KG1 (cell line): ENCODE measurements around the gene RYR2.

ENCODE experiments used
- DNase-seq: peaks from one replicate; lab custom pipeline; 2025; lab: John Stamatoyannopoulos, UW

The RYR2 gene

DNA sequence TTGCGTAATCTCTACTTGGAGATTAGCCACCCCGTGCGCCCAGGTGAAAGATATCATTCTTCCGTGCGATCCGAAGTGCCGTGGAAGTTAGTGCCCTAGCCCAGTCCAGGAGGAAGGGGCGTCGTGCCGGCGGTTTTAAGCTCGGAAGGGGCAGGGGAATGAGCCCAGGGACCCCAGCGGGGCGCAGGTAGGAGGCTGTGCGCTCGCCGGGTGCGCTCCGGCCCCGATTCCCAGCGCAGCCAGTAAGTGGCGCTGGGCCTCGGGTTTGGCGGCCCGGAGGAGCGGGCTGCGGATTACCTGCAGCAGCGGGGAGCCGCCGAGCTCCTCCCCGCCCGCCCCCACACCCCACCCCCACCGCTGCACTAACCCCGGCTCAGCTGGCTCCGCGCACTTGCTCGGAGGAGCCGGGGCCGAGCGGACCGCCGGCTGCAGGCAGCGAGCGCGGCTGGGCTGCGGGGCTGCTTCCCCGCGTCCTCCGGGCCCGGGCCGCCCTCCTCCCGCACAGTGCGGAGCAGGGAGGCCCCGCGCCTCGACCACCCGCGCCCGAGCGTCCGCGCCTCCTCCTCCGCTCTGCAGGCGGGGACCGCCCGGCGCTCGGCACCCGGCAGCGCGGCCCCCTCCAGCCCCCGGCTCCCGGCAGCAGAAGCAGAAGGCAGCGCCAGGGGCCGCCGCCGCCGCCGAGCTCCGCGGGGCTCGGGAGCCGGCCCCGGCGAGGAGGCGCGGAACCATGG, at the start of gene RYR2:
TSS of gene RYR2 (plus strand) at position 390 of the 731 bp plus-strand sequence. CDS start at position 728, 338 bp downstream.
- no peak for DNase-seq

DNA sequence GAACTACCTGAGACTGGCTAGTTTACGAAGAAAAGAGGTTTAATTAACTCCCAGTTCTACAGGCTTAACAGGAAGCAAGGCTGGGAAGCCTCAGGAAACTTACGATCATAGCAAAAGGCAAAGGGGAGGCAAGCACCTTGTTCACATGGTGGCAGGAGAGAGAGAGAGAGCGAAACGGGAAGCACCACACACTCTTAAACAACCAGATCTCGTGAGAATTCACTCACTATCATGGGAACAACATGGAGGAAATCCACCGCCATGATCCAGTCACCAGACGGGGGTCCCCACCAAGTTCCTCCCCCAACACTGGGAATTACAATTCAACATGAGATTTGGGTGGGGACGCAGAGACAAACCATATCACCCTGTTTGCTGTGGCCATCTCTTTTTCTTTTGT, 49.5 kb upstream of the RYR2 start:
- no peak for DNase-seq

DNA sequence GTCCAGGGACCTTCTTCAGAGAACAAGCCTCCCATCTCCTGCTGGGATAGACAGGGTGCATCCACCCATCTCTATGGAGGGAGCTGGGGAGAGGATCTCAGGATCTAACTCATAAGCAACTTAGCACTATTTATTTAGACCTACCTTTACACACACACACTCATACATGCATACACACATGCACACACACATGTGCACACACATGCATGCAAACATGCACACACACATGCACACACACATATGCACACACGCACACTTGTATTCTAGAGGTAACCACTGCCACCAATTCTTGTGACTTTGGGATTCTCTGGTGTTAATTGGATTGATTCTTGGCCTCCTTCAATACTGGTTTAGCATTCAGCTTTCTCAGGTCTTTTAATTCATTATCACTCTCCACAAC, 47.5 kb upstream of the RYR2 start:
- no peak for DNase-seq

DNA sequence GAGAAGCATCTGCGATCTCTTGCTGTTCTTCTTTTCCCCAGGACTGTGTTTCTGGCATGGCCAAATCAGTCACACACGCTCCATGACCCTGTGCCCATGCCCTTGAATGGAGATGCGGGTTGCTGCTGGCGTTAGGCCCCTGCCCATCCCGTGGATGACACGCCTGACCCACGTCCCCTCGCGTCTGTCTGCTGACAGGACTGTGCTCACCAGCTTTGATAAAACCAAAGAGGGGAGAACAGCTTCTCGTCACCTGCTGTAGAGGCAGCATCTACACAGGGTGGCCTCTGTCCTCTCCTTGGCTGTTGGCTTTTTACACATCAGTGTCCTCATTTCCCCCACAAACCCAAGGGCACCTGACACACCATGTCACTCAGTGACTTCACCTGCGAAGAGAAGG, 44.6 kb upstream of the RYR2 start:
- no peak for DNase-seq

DNA sequence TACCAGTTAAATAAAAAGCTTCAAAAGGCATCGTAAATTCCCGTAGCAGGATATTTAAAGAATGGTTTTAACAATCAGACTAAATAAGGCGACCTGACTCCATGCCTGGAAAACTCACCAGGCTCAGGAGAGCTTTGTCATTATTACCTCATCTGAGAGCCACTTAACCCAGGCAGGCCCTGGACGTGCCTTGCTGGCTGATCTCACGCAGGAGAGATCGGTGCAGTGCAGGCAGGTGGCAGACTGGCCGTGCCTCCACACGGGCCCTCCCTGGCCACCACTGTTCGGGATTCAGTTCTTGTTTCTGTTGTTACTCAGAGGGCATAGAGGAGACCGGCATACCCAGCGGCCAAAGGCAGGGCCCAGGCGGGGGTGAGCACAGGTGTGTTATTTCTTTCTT, 44.1 kb upstream of the RYR2 start:
- no peak for DNase-seq

DNA sequence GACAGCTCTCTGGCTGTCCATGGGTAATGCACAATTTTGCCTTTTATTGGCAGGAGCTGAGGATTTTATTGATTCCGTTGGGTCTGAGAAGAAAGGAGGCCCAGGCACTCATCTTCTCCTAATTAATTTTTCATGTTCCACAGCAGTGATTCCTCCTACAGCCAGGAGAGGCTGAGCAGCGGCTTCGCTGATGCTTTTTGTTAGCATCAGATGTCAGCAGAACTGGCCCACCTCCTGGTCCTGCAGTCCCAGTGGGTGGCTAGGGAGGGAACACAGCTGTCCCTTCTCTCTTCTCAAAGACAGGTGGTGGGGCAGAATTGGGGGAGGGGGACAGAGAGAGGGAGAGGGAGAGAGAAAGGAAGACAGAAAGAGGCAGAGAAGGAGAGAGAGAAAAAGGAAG, 43.4 kb upstream of the RYR2 start:
- DNase-seq = no peak

GRCh38 chr1:237000191-237000590, 41.8 kb upstream of the RYR2 start:
- DNase-seq = no peak

GRCh38 chr1:237003516-237003915, 38.5 kb upstream of the RYR2 start:
- DNase-seq = no peak

GRCh38 chr1:237004116-237004515, 37.9 kb upstream of the RYR2 start, which contains the start of gene MT1HL1:
TSS of gene MT1HL1 (minus strand) at chr1:237004441. CDS start at chr1:237004372, 69 bp downstream.
- DNase-seq = no peak

- DNase-seq = no peak
Measured at GRCh38 chr1:237005674-237006073, 36.3 kb upstream of the RYR2 start.

- DNase-seq = no peak
Measured at GRCh38 chr1:237007147-237007881, 34.7 kb upstream of the RYR2 start.

DNA sequence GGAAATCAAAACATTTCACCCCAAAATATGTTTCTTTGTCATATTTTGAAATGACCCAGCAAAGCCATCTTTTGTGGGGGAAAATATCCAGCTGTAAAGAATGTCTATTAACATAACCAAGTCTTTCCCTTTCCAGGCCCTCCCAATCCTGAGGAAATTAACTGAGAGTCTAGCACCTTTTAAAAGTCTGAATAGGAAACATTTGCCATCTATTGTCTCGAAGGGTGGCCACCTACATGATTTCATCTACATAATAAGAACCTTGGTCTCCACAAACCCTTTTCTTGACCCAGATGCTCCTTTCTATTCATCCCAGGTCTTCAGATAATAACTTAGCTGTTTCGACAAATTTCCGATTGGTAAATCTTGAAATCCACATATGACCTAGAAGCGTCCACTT, 32.4 kb upstream of the RYR2 start:
- DNase-seq = no peak

- DNase-seq = no peak
Measured at GRCh38 chr1:237011432-237011831, 30.6 kb upstream of the RYR2 start.

- no peak for DNase-seq
Measured at GRCh38 chr1:237012361-237012760, 29.6 kb upstream of the RYR2 start.

- DNase-seq = no peak
Measured at GRCh38 chr1:237012788-237013383, 29.1 kb upstream of the RYR2 start.

GRCh38 chr1:237013608-237014007, 28.4 kb upstream of the RYR2 start:
- DNase-seq = no peak

DNA sequence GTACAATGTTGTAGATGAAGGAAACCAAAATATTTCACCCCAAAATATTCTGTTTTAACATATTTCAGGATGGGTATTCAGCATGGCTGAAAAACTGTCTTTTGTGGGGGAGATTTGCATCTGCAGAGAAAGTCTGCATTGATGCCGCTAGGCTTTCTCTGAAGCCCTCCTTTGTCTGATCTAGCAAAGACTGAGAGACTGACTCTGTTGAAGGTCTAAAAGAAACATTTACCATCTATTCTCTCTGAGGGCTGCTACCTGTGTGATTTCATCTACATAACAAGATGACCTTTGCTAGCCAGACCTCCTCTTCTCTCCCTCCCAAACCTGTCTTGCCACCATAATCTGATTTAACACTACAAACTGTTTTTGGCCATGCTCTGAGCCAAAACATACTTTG, 25.4 kb upstream of the RYR2 start:
- no peak for DNase-seq

GRCh38 chr1:237018896-237019295, 23.1 kb upstream of the RYR2 start:
- no peak for DNase-seq

DNA sequence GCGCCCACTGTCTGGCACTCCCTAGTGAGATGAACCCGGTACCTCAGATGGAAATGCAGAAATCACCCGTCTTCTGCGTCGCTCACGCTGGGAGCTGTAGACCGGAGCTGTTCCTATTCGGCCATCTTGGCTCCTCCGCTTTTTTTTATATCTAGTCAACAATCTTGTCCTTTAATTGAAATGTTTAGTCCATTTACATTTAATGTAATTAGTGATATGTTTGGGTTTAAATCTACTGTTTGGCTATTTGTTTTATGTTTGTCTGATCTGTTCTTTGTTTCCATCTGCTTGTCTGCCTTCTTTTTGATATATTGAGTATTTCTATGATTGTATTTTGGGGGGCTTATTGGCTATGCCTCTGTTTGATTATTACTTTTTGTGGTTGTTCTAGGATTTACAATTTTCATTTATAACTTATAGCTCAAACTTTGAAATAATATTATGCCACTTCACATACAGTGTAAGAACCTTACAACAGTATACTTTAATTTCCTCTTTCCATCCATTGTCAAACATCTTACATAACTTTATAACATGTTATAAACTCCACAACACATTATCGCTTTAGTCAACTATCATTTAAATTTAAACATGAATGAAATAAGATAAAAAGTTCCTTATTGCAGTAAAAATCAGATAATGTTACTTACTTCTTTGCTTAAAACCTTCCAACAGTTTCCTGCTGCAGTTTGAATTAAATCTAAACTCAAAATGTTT, 16.5 kb upstream of the RYR2 start:
- DNase-seq = no peak

GRCh38 chr1:237029240-237029639, 12.7 kb upstream of the RYR2 start:
- no peak for DNase-seq

DNA sequence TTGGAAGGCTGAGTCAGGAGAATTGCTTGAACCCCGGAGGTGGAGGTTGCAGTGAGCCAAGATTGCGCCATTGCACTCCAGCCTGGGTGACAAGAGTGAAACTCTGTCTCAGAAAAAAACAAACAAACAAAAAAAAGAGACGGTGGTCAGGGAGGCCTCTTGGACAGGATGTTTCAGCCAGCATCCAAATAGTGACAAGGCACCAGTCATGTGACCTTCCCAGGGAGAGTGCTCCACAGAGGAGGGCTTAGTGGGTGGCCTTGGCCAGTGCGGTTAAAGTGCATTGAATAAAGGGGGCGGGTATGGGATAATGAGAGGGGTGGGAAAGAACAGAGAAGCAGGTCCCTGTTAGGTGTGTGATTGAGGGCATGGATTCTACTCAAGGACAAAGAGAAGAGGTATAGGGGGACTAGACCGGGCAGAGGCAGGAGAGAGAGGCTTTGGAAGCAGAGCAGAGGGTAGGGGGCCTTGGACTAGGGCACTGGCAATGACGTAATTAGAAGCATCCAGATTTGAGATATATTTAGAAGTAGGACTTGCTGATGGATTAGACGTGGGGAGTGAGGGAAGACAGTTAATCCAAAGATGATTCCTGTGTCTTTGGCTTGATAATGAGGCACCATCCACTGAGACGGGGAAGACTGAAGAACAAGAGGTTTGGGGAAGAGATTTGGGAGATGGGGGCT, 12.0 kb upstream of the RYR2 start:
- no peak for DNase-seq

DNA sequence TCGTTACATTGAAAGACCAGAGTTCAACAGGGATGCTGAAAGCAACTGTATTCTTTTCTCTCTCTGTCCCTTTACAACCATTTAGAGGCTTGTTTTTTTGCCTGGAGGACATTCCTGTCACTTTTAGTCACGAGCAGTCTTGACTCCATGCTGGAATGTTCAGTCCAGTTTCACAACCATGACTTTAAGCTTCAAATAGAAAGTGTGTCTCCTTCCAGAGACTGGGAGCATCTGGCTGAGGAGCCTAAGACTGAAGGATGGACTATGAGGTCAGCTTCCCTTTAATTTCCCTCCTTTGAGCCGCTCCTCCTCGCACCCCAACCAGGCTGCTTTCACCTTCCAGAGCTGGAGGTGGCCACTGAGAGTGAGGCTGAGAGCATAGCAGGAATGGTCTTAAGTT, 10.5 kb upstream of the RYR2 start:
- no peak for DNase-seq
